ENCODE results near the gene TALDO1. TPM values are rescaled to one million over a fixed set of nuclear protein-coding genes. Genes with fewer than 3 reads are reported as not detected.

TALDO1 gene
- total and polyA plus RNA-seq, 2 experiments from 2014 or later: 353 to 402 TPM

DNA sequence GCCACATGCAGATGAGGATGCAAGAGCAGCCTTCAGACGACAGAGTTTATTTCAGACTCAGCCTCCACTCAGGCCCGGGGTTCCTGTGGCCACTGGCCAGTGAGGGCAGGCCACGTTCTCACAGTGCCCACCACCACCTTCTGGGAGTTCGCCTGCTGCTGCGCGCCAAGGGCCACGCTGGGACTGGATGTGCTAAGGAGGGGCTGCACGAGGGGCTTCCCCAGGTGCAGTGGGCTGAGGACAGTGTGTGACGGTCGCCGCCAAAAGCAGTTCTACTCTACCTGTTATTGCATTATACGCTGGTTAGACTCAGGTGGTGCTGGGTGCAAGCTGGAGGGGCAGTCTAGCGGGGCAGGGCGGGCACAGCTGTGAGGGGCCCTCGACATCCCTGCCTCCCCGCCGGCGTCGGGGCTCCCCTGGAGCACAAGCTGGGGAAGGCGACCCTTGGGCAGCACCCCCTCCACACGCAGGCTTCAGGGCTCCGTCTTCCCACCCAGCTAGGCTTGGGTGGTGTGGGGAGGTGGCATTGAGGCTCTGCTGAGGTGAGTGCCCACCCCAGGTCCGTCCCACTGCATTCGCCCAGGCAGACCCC is 39.9 kb downstream of the TALDO1 start (continued):
- TF ChIP-seq, protein P1, sequence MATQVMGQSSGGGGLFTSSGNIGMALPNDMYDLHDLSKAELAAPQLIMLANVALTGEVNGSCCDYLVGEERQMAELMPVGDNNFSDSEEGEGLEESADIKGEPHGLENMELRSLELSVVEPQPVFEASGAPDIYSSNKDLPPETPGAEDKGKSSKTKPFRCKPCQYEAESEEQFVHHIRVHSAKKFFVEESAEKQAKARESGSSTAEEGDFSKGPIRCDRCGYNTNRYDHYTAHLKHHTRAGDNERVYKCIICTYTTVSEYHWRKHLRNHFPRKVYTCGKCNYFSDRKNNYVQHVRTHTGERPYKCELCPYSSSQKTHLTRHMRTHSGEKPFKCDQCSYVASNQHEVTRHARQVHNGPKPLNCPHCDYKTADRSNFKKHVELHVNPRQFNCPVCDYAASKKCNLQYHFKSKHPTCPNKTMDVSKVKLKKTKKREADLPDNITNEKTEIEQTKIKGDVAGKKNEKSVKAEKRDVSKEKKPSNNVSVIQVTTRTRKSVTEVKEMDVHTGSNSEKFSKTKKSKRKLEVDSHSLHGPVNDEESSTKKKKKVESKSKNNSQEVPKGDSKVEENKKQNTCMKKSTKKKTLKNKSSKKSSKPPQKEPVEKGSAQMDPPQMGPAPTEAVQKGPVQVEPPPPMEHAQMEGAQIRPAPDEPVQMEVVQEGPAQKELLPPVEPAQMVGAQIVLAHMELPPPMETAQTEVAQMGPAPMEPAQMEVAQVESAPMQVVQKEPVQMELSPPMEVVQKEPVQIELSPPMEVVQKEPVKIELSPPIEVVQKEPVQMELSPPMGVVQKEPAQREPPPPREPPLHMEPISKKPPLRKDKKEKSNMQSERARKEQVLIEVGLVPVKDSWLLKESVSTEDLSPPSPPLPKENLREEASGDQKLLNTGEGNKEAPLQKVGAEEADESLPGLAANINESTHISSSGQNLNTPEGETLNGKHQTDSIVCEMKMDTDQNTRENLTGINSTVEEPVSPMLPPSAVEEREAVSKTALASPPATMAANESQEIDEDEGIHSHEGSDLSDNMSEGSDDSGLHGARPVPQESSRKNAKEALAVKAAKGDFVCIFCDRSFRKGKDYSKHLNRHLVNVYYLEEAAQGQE (IDR thresholded peaks at IDR 0.05; ENCODE audit: unreplicated experiment): no peak
- TF ChIP-seq, protein P2, sequence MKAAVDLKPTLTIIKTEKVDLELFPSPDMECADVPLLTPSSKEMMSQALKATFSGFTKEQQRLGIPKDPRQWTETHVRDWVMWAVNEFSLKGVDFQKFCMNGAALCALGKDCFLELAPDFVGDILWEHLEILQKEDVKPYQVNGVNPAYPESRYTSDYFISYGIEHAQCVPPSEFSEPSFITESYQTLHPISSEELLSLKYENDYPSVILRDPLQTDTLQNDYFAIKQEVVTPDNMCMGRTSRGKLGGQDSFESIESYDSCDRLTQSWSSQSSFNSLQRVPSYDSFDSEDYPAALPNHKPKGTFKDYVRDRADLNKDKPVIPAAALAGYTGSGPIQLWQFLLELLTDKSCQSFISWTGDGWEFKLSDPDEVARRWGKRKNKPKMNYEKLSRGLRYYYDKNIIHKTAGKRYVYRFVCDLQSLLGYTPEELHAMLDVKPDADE (IDR thresholded peaks at IDR 0.05): no peak
- TF ChIP-seq NANOG (IDR thresholded peaks at IDR 0.05; ENCODE audit: borderline replicate concordance) (no peak), EZH2phosphoT487 (IDR thresholded peaks at IDR 0.05; ENCODE audit: unreplicated experiment) (no peak), JUNB (IDR thresholded peaks at IDR 0.05; ENCODE audit: unreplicated experiment) (no peak), ZNF114 (CRISPR knock-in tag; IDR thresholded peaks at IDR 0.05) (no peak)

DNA sequence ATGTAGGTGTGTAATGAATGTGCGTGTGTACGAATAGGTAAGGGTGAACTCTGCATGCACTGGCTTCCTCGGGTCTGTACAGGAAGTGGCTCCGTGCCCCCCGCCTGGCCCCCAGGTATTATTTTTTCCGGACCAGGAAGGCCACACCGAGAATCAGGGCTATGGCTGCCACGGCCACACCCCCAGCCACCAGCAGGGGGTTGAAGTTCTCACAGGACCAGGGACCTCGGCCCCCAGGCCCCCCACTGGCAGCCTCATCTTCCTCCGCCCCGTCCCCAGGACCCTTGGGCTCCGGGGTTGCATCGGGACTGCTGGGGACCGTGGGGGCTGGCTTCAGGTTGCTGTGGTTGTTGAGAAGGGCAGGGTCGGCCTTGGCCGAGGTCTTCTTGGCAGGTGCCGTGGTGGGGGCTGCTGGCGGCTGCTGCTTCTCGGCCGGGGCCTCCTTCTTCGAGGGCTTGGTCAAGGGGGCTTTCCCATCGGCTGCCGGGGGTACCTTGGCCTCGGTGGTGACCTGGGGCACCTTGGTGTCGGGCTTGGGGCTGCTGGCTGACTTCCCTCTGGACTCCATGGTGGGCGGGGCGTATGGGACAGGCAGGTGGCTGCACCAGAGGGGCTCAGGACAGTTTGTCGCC is 40.9 kb downstream of the TALDO1 start:
- Histone ChIP-seq H3F3A (replicated peaks; ENCODE audit: low read depth) (peaks cover 13% of the 10 kb centered on the region), H3K36me3 (ENCODE audit: insufficient read depth) (no peaks in the 10 kb centered on the region), H3K9me2 (ENCODE audit: insufficient read depth) (no peaks in the 10 kb centered on the region), H2AFZ (no peak overlapping the region), H3K27ac (ENCODE audit: low read depth) (no peak overlapping the region), H3K79me2 (replicated peaks; ENCODE audit: insufficient read depth) (no peaks in the 10 kb centered on the region), H3K4me2 (no peak overlapping the region), H4K20me1 (replicated peaks; ENCODE audit: insufficient read depth) (peaks cover 7% of the 10 kb centered on the region), H3K27me3 (ENCODE audit: insufficient read depth) (no peaks in the 10 kb centered on the region), H3K4me3 (no peak overlapping the region), H3K4me1 (ENCODE audit: insufficient read depth) (peaks cover 23% of the 10 kb centered on the region)
- DNase-seq (ENCODE audit: low spot score): no peak
- Mint-ChIP-seq H3K4me1 (peaks cover 32% of the 10 kb centered on the region), H3K36me3 (ENCODE audit: low read depth) (peaks cover 13% of the 10 kb centered on the region; the same call in 2 of the 3 replicates), H3K4me3 (no peak overlapping the region), H3K27ac (no peak overlapping the region), H3K9me3 (no peaks in the 10 kb centered on the region), H3K27me3 (ENCODE audit: insufficient read depth, low read depth, poor library complexity) (peaks cover 18% of the 10 kb centered on the region)
- no peak for ATAC-seq
- TF ChIP-seq EZH2phosphoT487 (IDR thresholded peaks at IDR 0.05; ENCODE audit: unreplicated experiment): no peak
- TF ChIP-seq, protein P1 (IDR thresholded peaks at IDR 0.05; ENCODE audit: unreplicated experiment): no peak
- TF ChIP-seq EZH2 (IDR thresholded peaks at IDR 0.05; ENCODE audit: low read depth, unreplicated experiment): no peak
- TF ChIP-seq ZNF114 (CRISPR knock-in tag; IDR thresholded peaks at IDR 0.05): no peak
- TF ChIP-seq, protein P3, sequence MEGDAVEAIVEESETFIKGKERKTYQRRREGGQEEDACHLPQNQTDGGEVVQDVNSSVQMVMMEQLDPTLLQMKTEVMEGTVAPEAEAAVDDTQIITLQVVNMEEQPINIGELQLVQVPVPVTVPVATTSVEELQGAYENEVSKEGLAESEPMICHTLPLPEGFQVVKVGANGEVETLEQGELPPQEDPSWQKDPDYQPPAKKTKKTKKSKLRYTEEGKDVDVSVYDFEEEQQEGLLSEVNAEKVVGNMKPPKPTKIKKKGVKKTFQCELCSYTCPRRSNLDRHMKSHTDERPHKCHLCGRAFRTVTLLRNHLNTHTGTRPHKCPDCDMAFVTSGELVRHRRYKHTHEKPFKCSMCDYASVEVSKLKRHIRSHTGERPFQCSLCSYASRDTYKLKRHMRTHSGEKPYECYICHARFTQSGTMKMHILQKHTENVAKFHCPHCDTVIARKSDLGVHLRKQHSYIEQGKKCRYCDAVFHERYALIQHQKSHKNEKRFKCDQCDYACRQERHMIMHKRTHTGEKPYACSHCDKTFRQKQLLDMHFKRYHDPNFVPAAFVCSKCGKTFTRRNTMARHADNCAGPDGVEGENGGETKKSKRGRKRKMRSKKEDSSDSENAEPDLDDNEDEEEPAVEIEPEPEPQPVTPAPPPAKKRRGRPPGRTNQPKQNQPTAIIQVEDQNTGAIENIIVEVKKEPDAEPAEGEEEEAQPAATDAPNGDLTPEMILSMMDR (conservative IDR thresholded peaks at IDR 0.05; ENCODE audit: low read depth in 2 of 2): no peak
- TF ChIP-seq POLR2AphosphoS5 (IDR thresholded peaks at IDR 0.05; ENCODE audit: low read depth): no peak
